ENCODE measurements around the gene ASCC3.

DNA sequence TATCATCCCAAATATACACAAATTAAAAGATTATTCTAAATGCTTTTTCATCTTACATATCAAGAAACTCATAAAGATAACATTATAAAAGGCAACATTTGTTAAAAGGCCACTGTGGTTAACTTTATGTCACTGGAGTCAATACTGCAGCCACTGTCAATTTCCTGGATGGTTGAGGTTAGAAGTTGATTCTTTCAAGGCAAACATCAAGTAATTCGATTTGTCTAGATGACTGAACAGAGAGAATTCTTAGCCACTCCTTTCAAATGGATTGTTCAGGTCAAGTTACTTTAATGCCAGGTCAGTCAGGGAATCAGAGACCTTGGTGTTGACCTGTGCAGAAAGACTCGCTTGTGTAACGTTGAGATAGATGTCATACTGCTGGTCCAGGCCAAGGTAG, 372.0 kb downstream of the ASCC3 start:
- no peak for TF ChIP-seq POLR2A (IDR thresholded peaks at IDR 0.05)
- TF ChIP-seq, protein P1, sequence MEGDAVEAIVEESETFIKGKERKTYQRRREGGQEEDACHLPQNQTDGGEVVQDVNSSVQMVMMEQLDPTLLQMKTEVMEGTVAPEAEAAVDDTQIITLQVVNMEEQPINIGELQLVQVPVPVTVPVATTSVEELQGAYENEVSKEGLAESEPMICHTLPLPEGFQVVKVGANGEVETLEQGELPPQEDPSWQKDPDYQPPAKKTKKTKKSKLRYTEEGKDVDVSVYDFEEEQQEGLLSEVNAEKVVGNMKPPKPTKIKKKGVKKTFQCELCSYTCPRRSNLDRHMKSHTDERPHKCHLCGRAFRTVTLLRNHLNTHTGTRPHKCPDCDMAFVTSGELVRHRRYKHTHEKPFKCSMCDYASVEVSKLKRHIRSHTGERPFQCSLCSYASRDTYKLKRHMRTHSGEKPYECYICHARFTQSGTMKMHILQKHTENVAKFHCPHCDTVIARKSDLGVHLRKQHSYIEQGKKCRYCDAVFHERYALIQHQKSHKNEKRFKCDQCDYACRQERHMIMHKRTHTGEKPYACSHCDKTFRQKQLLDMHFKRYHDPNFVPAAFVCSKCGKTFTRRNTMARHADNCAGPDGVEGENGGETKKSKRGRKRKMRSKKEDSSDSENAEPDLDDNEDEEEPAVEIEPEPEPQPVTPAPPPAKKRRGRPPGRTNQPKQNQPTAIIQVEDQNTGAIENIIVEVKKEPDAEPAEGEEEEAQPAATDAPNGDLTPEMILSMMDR (IDR thresholded peaks at IDR 0.05): no peak
